GM23338 (cell line): ENCODE data around the gene PTF1A.
A peak's percentile ranks its signal among the peaks of the same experiment; 100 is the strongest.

Experiments
- CREB1 ChIP-seq: fragments of 250-450 bp; sonication (Bioruptor Pico); IDR thresholded peaks from 2 replicates; pipeline ENCODE4 v1.5.0; 2020; ENCODE audit warnings: low read depth, mild to moderate bottlenecking, moderate library complexity
- CTCF ChIP-seq, 2 experiments: fragments of 200-600 bp in 1 of 2; sonication (generic) in 1 of 2; conservative IDR thresholded peaks; 2 replicates each; pipeline versions ENCODE4 v1.5.1 to v1.6.1; 2016 to 2017; ENCODE audit warnings: antibody characterized with exemption in 2 of 2, low read depth in 2 of 2, mild to moderate bottlenecking in 2 of 2, moderate library complexity in 1 of 2
- ETS1 ChIP-seq: IDR thresholded peaks from 2 replicates; pipeline ENCODE4 v1.6.1; 2016; ENCODE audit warnings: antibody characterized with exemption
- EZH2 ChIP-seq: fragments of 200-600 bp; sonication (generic); IDR thresholded peaks from one replicate; pipeline ENCODE4 v1.8.0; 2017; ENCODE audit warnings: antibody characterized with exemption, mild to moderate bottlenecking, low read depth; ENCODE audit not compliant: unreplicated experiment
- EZH2phosphoT487 ChIP-seq: fragments of 200-600 bp; sonication (generic); IDR thresholded peaks from one replicate; pipeline ENCODE4 v1.8.1; 2018; ENCODE audit warnings: antibody characterized with exemption; ENCODE audit not compliant: unreplicated experiment
- JUNB ChIP-seq: IDR thresholded peaks from one replicate; pipeline ENCODE4 v1.6.1; 2016; ENCODE audit warnings: antibody characterized with exemption; ENCODE audit not compliant: unreplicated experiment
- NANOG ChIP-seq: IDR thresholded peaks from 2 replicates; pipeline ENCODE4 v1.6.1; 2016; ENCODE audit warnings: antibody characterized with exemption, borderline replicate concordance
- POLR2AphosphoS5 ChIP-seq: IDR thresholded peaks from 2 replicates; pipeline ENCODE4 v1.6.1; 2016; ENCODE audit warnings: antibody characterized with exemption, low read depth
- REST ChIP-seq: IDR thresholded peaks from one replicate; pipeline ENCODE4 v1.6.1; 2018; ENCODE audit warnings: antibody characterized with exemption; ENCODE audit not compliant: unreplicated experiment
- STAT1 ChIP-seq: IDR thresholded peaks from one replicate; pipeline ENCODE4 v1.6.1; 2016; ENCODE audit warnings: antibody characterized with exemption; ENCODE audit not compliant: unreplicated experiment
- ZNF114 ChIP-seq: fragments of 250-450 bp; sonication (Bioruptor Pico); IDR thresholded peaks from 2 replicates; pipeline ENCODE4 v1.5.0; 2020; ENCODE audit warnings: mild to moderate bottlenecking, moderate library complexity
- ZNF331 ChIP-seq: fragments of 250-450 bp; sonication (Bioruptor Pico); IDR thresholded peaks from 2 replicates; pipeline ENCODE4 v1.5.0; 2020; ENCODE audit warnings: low read depth, mild to moderate bottlenecking, moderate library complexity
- ZNF462 ChIP-seq: fragments of 250-450 bp; sonication (Bioruptor Pico); IDR thresholded peaks from 2 replicates; pipeline ENCODE4 v1.5.0; 2020; ENCODE audit warnings: mild to moderate bottlenecking, moderate library complexity

- TF ChIP-seq REST (no peak), CTCF (conservative IDR thresholded peaks at IDR 0.05; ENCODE audit: low read depth in 2 of 2) (no peak), POLR2AphosphoS5 (no peak), EZH2phosphoT487 (peak; percentile 96), EZH2 (peak; percentile 99), CREB1 (CRISPR knock-in tag) (peak; percentile 28; the same call in 1 of the 2 replicates), JUNB (no peak), ZNF114 (CRISPR knock-in tag) (no peak), STAT1 (no peak), ETS1 (no peak), ZNF331 (CRISPR knock-in tag) (no peak), NANOG (no peak), ZNF462 (CRISPR knock-in tag) (no peak)
These were observed 3.1 kb downstream of the PTF1A start for GRCh38 chr10:23194966-23195845.
